ENCODE measurements around the gene PLOD3.
"Not testable (repeated sequence)": the region's sequence is repeated elsewhere in the genome, so short reads cannot be mapped to it uniquely, and the experiment has no call there.

The PLOD3 gene

DNA sequence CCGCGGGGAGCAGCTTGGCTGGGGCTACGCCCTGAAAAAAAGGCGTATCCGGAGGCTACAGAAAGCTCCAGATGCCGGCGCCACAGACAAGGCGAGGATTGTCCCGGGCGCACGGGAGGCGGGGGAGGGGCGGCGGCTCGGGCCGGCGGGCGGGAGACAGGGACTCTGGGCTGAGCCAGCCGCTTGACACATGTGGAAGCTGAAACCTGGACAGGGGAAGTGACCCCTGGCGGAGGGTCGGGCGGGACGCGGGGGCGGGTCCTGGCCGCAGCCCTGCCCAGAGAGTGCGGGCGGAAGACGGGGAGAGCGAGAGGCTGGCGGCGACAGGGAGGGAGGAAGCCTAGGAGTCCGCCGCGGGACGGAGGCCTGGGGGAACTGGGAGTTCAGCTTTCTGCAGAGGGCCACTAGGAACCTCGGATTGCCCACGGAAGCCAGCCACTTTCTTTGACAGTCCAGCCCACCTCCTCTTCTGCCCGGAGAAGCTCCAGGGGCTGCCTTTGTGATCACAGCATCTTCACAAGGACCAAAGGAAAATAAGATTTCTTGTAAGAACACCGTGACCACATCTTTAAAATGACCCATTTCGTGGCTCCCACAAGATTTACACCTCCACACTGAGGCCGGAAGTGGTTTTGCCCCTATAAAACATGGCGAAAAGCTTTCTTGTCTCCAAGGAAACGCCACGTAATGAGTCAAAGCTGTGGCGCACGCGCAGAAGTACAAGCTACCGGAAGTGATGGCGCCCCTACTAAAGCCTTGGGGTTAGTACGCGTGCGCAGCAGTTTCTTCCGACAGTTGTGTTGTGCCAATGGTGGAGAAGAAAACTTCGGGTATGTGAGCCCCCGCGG lies at the start of gene PLOD3, which contains the start of gene ZNHIT1:
Gene PLOD3, minus strand, starts transcription at position 194 of the 848 bp plus-strand sequence. CDS start 307 bp downstream, outside the sequence.
Gene ZNHIT1, plus strand, starts transcription at position 778 of the 848 bp plus-strand sequence. Its CDS starts 31 bp downstream, at position 809.
- in situ Hi-C loops (cut with HindIII; ENCODE audit: low pct_unique_long_range_greater_than_20kb, low sequenced_read_pairs) = no loop called here
- DNase-seq (ENCODE audit: low read depth in 1 of 2, low spot score in 1 of 2) = peak; percentile 97

GRCh38 chr7:101265622-101266516 lies 48.5 kb upstream of the PLOD3 start:
- no peak for DNase-seq (ENCODE audit: low read depth in 1 of 2, low spot score in 1 of 2)
- TF ChIP-seq JUND (IDR thresholded peaks at IDR 0.05; ENCODE audit: low read depth) = no peak
- in situ Hi-C loops (cut with HindIII; ENCODE audit: low pct_unique_long_range_greater_than_20kb, low sequenced_read_pairs) = no loop called here

More for the DNA sequence above, at the start of gene PLOD3, which contains the start of gene ZNHIT1:
- no peak for TF ChIP-seq JUND (IDR thresholded peaks at IDR 0.05; ENCODE audit: low read depth)

DNA sequence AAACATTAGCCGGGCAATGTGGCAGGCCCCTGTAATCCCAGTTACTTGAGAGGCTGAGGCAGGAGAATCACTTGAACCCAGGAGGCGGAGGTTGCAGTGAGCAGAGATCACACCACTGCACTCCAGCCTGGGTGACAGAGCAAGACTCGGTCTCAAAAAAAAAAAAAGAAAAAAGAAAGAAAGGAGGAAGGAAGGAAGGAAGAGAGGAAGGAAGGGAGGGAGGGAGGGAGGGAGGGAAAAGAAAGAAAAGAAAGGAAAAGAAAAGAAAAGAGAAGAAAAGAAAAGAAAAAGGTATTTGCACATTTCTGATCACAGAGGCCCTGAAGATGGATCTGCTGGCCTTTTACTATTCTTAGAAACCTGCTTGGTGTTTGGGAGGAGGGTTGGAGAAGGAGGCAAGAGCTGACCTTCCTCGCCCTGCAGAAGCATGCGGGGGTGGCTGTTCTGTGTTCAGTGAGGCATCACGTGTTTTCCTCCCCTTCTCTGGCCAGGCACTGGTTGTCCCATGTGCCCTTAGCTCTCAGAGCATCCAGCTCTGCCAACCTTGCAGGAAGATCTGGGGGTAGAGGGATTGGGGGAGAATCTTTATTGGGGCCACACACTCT lies 46.8 kb upstream of the PLOD3 start:
- DNase-seq (ENCODE audit: low read depth in 1 of 2, low spot score in 1 of 2); in situ Hi-C loops (cut with HindIII; ENCODE audit: low pct_unique_long_range_greater_than_20kb, low sequenced_read_pairs): not testable (repeated sequence)

DNA sequence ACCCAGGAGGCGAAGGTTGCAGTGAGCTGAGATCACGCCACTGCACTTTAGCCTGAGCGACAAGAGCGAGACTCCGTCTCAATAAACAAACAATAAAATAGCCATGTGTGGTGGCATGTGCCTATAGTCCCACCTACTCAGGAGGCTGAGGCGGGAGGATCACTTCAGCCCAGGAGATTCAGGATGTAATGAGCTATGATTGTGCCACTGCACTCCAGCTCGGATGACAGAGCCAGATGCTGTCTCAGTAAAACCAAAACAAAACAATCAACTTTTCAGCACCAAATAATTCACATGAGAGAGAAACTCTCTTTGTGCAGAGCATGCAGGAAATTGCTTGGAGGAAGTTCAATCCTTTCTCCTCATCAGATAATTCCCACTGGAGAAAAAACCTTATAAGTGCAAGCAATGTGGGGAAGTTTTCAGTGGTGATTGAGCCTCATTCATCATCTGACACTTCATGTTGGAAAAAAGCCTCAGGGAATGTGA lies 40.9 kb upstream of the PLOD3 start:
- no peak for DNase-seq (ENCODE audit: low read depth in 1 of 2, low spot score in 1 of 2)
- TF ChIP-seq JUND (IDR thresholded peaks at IDR 0.05; ENCODE audit: low read depth) = no peak
- in situ Hi-C loops (cut with HindIII; ENCODE audit: low pct_unique_long_range_greater_than_20kb, low sequenced_read_pairs) = no loop called here

DNA sequence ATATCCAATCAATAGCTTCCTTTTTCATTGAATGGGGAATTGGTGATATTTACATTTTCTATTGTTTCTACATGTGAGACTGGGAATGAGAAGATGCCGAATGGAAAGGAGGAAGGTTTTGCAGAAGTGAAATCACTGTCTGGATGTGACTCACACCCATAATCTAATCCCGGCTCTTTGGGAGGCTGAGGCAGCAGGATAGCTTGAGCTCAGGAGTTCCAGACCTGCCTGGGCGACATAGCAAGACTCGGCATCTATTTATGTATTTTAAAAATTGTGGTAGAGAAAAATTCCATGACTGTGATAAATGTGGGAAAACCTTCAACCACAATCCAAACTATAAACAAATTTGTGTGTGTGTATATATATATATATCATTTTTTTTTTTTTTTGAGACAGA lies 38.4 kb upstream of the PLOD3 start:
- no peak for DNase-seq (ENCODE audit: low read depth in 1 of 2, low spot score in 1 of 2)
- in situ Hi-C loops (cut with HindIII; ENCODE audit: low pct_unique_long_range_greater_than_20kb, low sequenced_read_pairs) = no loop called here
- no peak for TF ChIP-seq JUND (IDR thresholded peaks at IDR 0.05; ENCODE audit: low read depth)

- DNase-seq (ENCODE audit: low read depth in 1 of 2, low spot score in 1 of 2); in situ Hi-C loops (cut with HindIII; ENCODE audit: low pct_unique_long_range_greater_than_20kb, low sequenced_read_pairs): not testable (repeated sequence)
Observed at GRCh38 chr7:101253199-101253598, 35.8 kb upstream of the PLOD3 start.

DNA sequence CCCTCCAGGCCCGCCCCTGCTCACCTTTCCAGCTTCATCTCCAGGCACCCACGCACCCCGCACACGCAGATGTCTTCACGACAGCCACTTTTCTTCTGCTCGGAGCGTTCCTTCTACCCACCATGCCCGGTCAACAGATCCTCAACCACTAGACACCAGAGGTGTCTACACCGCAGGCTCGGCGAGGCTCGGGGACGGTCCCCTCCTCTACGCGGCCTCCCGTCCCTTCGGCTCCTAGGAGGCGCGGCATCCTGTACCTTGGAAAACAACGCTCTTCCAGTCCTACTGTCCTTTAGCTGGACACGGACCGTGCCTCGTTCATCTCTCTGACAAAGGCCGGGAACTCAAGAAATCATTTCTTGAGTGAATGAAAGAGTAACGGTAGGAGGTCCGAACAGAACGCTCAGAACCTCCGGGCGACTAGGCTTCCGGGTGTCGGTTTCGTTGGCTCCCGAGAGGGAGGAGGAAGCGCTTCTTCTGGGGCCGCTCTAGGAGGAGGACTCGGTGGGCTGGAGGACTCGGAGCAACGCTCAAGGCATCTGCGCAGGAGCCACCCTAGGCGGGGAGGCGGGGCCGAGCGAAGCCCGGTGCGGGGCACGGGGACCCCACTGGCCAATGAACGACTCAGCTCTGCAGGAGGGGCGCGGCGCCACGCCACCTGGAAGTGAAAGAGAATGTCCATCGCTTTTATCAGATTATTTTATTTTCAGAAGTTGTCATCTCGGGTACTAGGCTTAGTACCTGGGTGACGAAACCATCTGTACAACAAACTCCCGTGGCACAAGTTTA lies 34.7 kb upstream of the PLOD3 start:
- no peak for TF ChIP-seq JUND (IDR thresholded peaks at IDR 0.05; ENCODE audit: low read depth)
- in situ Hi-C loops (cut with HindIII; ENCODE audit: low pct_unique_long_range_greater_than_20kb, low sequenced_read_pairs) = no loop called here
- DNase-seq (ENCODE audit: low read depth in 1 of 2, low spot score in 1 of 2) = peak; percentile 76 to 97

GRCh38 chr7:101250324-101250723 lies 32.9 kb upstream of the PLOD3 start:
- in situ Hi-C loops (cut with HindIII; ENCODE audit: low pct_unique_long_range_greater_than_20kb, low sequenced_read_pairs) = no loop called here
- no peak for DNase-seq (ENCODE audit: low read depth in 1 of 2, low spot score in 1 of 2)

DNA sequence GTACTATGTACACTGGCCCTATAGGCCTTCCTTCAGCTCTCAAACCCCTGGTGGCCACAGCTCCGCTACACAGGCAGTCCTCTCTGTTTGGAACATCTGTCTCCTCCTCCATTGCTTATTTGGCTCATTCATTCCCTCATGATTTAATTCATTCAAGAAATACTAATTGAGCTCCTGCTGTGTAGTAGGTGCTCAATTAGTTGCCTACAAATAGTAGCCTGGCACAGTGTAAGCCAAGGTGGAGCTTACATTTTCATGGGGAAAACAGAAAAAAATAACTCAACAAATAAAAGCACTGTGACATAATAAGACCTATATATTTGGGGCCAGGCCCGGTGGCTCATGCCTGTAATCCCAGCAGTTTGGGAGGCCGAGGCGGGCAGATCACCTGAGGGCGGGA lies 30.9 kb upstream of the PLOD3 start:
- in situ Hi-C loops (cut with HindIII; ENCODE audit: low pct_unique_long_range_greater_than_20kb, low sequenced_read_pairs) = no loop called here
- no peak for TF ChIP-seq JUND (IDR thresholded peaks at IDR 0.05; ENCODE audit: low read depth)
- no peak for DNase-seq (ENCODE audit: low read depth in 1 of 2, low spot score in 1 of 2)

More at GRCh38 chr7:101250324-101250723, 32.9 kb upstream of the PLOD3 start:
- TF ChIP-seq JUND (IDR thresholded peaks at IDR 0.05; ENCODE audit: low read depth) = no peak

GRCh38 chr7:101245147-101245668 lies 27.8 kb upstream of the PLOD3 start:
- no peak for DNase-seq (ENCODE audit: low read depth in 1 of 2, low spot score in 1 of 2)
- in situ Hi-C loops (cut with HindIII; ENCODE audit: low pct_unique_long_range_greater_than_20kb, low sequenced_read_pairs) = no loop called here
- TF ChIP-seq JUND (IDR thresholded peaks at IDR 0.05; ENCODE audit: low read depth) = no peak

DNA sequence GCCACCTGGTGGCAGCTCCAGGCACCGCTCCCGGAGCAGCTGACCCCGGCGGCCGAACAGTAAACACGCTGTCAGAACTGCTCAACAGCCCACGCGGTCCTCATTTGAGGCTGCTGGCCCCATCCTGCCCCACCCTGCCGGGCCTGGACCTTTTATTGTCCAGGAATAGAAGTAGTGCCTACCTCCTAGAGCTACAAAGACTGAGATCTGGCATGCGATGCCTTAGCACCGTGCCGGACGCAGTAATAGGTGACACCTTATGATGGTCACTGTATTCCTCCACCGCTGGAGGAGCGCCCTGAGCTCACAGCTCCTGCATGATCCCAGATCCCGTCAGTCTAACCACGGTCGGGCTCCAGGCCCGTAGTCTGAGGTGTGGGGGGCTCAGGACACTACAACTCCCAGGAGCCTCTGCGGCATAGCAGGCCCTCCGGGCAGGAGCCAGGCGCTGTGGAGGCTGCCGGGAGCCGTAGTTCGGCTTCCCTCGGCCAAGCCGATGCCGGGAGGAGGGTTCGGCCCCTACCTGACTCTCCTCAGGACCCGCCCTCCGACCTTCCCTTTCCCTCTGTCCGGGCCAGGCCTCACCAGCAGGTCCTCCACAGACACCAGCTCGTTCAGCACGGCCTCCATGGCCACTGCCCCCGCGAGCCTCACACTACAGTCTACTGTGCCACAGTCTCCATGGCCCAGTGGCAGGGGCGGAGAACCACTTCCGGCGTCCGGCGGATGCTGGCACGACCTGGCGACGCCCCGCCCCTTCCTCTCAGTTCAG lies 27.2 kb upstream of the PLOD3 start, which contains the start of gene FIS1:
Gene FIS1, minus strand, starts transcription at position 707 of the 772 bp plus-strand sequence. Its CDS starts 77 bp downstream, at position 630.
- in situ Hi-C loops (cut with HindIII; ENCODE audit: low pct_unique_long_range_greater_than_20kb, low sequenced_read_pairs) = no loop called here
- peak; percentile 58 to 89 for DNase-seq (ENCODE audit: low read depth in 1 of 2, low spot score in 1 of 2)
- no peak for TF ChIP-seq JUND (IDR thresholded peaks at IDR 0.05; ENCODE audit: low read depth)

Measured in T47D (cell line).